Measurements from ENCODE around the gene CD160. TPM values are rescaled to one million over a fixed set of nuclear protein-coding genes. Genes with fewer than 3 reads are reported as not detected.
A peak's percentile ranks its signal among the peaks of the same experiment; 100 is the strongest.

Gene CD160
- total RNA-seq, 3 donors from 2014 or later = 1.7 to 6.4 (median 2.2) TPM

- Mint-ChIP-seq H3K36me3 (ENCODE audit: insufficient read depth) (peaks cover 19% of the 10 kb centered on the region), H3K9me3 (no peaks in the 10 kb centered on the region), H3K4me3 (no peak overlapping the region), H3K4me1 (ENCODE audit: low read depth) (peaks cover 23% of the 10 kb centered on the region), H3K27me3 (ENCODE audit: low read depth) (no peaks in the 10 kb centered on the region)
- no peak for DNase-seq
- no peak for ATAC-seq
Observed at GRCh38 chr1:145782272-145783099, 63.2 kb downstream of the CD160 start.

GRCh38 chr1:145784409-145784808, 65.1 kb downstream of the CD160 start:
- Mint-ChIP-seq H3K9me3 (no peaks in the 10 kb centered on the region), H3K36me3 (ENCODE audit: insufficient read depth) (peaks cover 24% of the 10 kb centered on the region), H3K4me1 (ENCODE audit: low read depth) (peaks cover 23% of the 10 kb centered on the region), H3K4me3 (no peak overlapping the region), H3K27me3 (ENCODE audit: low read depth) (no peaks in the 10 kb centered on the region)
- DNase-seq (no peak), ATAC-seq (no peak)

GRCh38 chr1:145785547-145785946, 66.2 kb downstream of the CD160 start:
- DNase-seq (no peak), ATAC-seq (peak in 1 of 2 donors; percentile 39)
- peaks cover 23% of the 10 kb centered on the region for H3K4me1 Mint-ChIP-seq (ENCODE audit: low read depth)
- H3K36me3 Mint-ChIP-seq (ENCODE audit: insufficient read depth) = peaks cover 24% of the 10 kb centered on the region
- no peak overlapping the region for H3K4me3 Mint-ChIP-seq
- no peaks in the 10 kb centered on the region for H3K27me3 Mint-ChIP-seq (ENCODE audit: low read depth)
- H3K9me3 Mint-ChIP-seq = no peaks in the 10 kb centered on the region

GRCh38 chr1:145786271-145786670, 67.0 kb downstream of the CD160 start:
- H3K27me3 Mint-ChIP-seq (ENCODE audit: low read depth) = no peaks in the 10 kb centered on the region

GRCh38 chr1:145788580-145788979, 69.3 kb downstream of the CD160 start:
- ATAC-seq (no peak), DNase-seq (no peak)
- no peaks in the 10 kb centered on the region for H3K9me3 Mint-ChIP-seq
- peaks cover 22% of the 10 kb centered on the region for H3K4me1 Mint-ChIP-seq (ENCODE audit: low read depth)
- no peaks in the 10 kb centered on the region for H3K27me3 Mint-ChIP-seq (ENCODE audit: low read depth)
- H3K36me3 Mint-ChIP-seq (ENCODE audit: insufficient read depth) = peaks cover 24% of the 10 kb centered on the region
- no peak overlapping the region for H3K4me3 Mint-ChIP-seq

More at GRCh38 chr1:145786271-145786670, 67.0 kb downstream of the CD160 start:
- Mint-ChIP-seq H3K4me3 (no peak overlapping the region), H3K36me3 (ENCODE audit: insufficient read depth) (peaks cover 20% of the 10 kb centered on the region), H3K4me1 (ENCODE audit: low read depth) (peaks cover 23% of the 10 kb centered on the region), H3K9me3 (no peaks in the 10 kb centered on the region)
- ATAC-seq = peak; percentile 90
- DNase-seq = no peak

Other genes with a start within 250 kb of the CD160 start
- 10 to 100 TPM; 24.1 to 28.8 (median 28.1) TPM for gene GPR89A, start 111.5 kb upstream of the CD160 start, total RNA-seq
- under 1 TPM in 1 of 3 donors, not detected in 2; 0.08 TPM for gene PDZK1, start 12.1 kb upstream of the CD160 start, total RNA-seq
- 10 to 100 TPM; 12.6 to 13.5 (median 12.6) TPM for gene RNF115, start 104.6 kb downstream of the CD160 start, total RNA-seq
- gene POLR3C, start 104.7 kb downstream of the CD160 start, total RNA-seq = 10 to 100 TPM; 55.6 to 64.5 (median 55.8) TPM
- gene NUDT17, start 126.1 kb downstream of the CD160 start, total RNA-seq = 1 to 10 TPM; 2.1 to 3.1 (median 2.8) TPM
- gene PIAS3, start 139.6 kb downstream of the CD160 start, total RNA-seq = 10 to 100 TPM; 10.6 to 14.2 (median 12.0) TPM
- gene ANKRD35, start 166.4 kb downstream of the CD160 start, total RNA-seq = under 1 TPM; 0.05 to 0.42 (median 0.10) TPM
- gene ITGA10, start 190.6 kb downstream of the CD160 start, total RNA-seq = 1 to 10 TPM; 1.2 to 1.4 (median 1.2) TPM
- gene PEX11B, start 199.2 kb downstream of the CD160 start, total RNA-seq = 10 to 100 TPM; 26.3 to 28.6 (median 28.0) TPM
- gene RBM8A, start 208.0 kb downstream of the CD160 start, total RNA-seq = 100 to 1,000 TPM; 603 to 609 (median 606) TPM
- gene LIX1L, start 238.5 kb downstream of the CD160 start, total RNA-seq = 10 to 100 TPM; 40.7 to 43.3 (median 41.9) TPM
- gene ANKRD34A, start 245.1 kb downstream of the CD160 start, total RNA-seq = 1 to 10 TPM; 6.2 to 8.7 (median 7.6) TPM
- 10 to 100 TPM; 11.7 to 14.5 (median 13.9) TPM for gene POLR3GL, start 245.2 kb downstream of the CD160 start, total RNA-seq

All from activated T-cell treated with anti-CD3 and anti-CD28 coated beads, Interleukin-2, amount 50 U/mL, for 4 hours (primary cell).